GM12892 (cell line): ENCODE data around the gene SOX8.

ENCODE experiments used
- DNase-seq: peaks from one replicate; pipeline ENCODE4 v3.0.0; 2011; ENCODE audit not compliant: insufficient read length
- FAIRE-seq: peaks from 2 replicates; lab custom pipeline; 2011; peaks lifted over from hg19 to GRCh38; lab: Jason Lieb, UNC
- POLR2A ChIP-seq: IDR thresholded peaks from 2 replicates; pipeline ENCODE4 v1.6.1; 2011; ENCODE audit warnings: low read depth, low read length, control low read depth
- POLR2AphosphoS5 ChIP-seq: IDR thresholded peaks from 2 replicates; pipeline ENCODE4 v1.6.1; 2011; ENCODE audit warnings: low read depth, low read length, control low read depth
- TAF1 ChIP-seq: IDR thresholded peaks from 2 replicates; pipeline ENCODE4 v1.6.1; 2011; ENCODE audit warnings: low read depth, mild to moderate bottlenecking, control low read depth, low read length, borderline replicate concordance

SOX8 gene

DNA sequence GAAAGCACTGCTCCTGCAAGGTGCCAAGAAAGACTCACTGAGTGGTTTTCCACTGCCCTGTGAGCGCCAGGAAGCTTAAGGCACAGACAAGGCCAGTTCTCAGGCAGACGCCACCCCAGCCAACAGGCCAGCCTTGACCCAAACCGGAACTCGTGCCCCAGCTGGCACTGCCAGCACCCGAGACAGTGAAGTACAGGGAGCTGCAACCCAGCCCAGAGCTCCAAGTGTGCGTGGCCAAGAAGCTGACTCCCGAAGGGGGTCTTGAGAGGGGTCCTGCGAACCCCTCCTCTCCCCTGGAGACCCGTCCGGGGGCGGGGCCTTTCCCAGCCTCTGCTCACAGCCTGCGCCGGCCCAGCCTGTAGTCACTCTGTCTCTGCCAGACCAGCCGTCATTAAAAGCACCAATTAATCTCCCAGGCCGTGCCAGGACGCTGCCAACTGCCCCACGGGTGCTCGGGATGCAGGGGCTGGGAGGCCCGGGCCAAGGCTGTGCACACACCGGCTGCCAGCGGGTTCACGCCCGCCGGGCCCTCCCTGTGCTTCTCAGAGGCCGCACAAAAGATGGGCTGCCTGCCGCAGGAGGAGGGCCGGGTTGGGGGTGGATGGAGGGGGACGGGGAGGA, 4.4 kb upstream of the SOX8 start:
- TF ChIP-seq POLR2A = no peak
- TF ChIP-seq TAF1 = no peak
- TF ChIP-seq POLR2AphosphoS5 = no peak
- no peak for FAIRE-seq

DNA sequence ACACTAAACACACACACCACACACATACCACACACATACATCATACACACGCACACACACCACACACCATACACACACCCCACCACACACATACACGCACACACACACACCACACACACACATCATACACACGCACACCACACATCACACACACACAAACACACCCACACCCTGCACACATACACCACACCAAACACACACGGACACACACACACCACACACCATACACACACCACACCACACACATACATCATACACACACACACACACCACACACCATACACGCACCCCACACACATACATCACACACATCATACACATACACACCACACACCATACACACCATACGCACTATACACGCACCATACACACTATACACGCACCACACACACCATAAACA, 3.7 kb upstream of the SOX8 start:
- DNase-seq = no peak
- FAIRE-seq = no peak
- TF ChIP-seq TAF1 (no peak), POLR2AphosphoS5 (no peak), POLR2A (no peak)

More for the DNA sequence above, 4.4 kb upstream of the SOX8 start:
- DNase-seq = no peak

DNA sequence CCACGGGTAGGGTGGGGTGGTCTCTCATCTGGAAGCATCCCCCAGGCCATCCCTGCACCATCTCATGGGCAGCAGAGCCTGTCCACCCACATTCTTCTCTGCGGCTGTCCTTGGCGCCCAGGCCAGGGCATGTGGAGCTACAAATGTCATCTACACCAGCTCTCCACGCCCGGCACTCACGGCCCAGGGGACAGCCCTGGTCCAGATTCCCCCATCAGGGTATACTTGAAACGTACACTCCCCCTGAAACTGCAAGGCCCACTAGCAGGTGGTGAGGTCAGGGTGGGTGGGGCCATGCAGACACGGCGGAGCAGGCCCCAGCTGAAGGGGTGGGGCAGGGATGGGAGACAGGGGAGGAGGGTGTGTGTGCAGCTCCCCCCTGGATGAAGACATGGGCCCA, 3.2 kb upstream of the SOX8 start:
- FAIRE-seq (no peak), DNase-seq (no peak)
- TF ChIP-seq POLR2A (no peak), TAF1 (no peak), POLR2AphosphoS5 (no peak)

DNA sequence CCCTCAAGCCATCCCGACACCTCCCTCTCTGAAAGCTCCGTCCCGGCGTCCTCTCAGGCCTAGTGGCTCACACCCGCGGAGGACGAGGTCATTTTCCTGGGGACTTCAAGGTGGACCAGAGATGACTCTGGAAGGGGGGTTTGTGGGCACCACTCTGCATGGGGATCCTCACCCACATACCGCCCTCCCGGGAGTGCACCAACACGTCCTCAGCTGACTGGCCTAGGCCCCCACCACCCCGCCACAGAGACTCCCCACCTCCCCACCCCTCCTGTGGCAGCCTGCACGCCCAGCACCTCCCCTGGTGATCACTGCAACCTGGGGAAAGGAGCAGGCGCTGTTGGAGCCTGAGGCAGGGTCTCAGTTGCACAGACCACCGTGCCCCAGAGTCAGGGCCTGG, 2.4 kb upstream of the SOX8 start:
- no peak for FAIRE-seq
- no peak for DNase-seq
- TF ChIP-seq POLR2A (no peak), TAF1 (no peak), POLR2AphosphoS5 (no peak)

DNA sequence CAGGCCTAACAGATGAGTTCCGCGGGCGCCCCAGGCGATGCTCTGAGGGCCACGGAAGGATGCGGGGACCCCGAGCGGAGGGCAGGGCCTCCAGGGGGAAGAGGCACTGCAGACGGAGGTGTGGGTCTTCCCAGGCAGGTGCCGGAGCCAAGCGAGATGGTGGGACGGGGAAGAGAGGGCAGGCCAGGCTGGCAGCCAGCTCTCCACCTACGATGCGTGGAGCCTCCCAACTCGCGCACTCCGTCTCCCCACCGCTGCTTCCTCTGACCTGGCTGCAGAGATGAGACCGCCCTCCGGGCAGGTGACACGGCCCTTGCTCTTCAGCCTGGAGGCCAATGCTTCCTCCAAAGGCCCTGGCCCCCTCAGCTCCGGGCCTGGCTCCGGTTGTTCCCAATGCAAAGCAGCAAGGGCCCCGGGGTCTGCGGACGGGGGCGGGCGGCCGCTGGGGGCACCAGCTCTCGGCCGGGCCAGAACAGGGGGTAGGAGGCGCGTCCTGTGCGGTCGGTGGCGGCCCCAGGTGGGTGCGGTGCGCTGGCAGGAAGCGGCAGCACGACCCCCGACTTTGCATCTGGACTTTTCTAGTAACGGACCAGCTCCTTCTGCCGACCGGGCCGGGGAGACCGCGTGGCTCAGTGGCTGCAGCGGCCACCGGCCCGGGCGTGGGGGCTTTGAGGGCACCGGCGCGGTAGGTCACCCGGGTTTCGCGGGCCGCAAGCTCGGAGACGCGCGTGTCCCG, 1.5 kb upstream of the SOX8 start:
- no peak for DNase-seq
- TF ChIP-seq POLR2AphosphoS5 (no peak), TAF1 (no peak), POLR2A (no peak)
- FAIRE-seq = no peak

DNA sequence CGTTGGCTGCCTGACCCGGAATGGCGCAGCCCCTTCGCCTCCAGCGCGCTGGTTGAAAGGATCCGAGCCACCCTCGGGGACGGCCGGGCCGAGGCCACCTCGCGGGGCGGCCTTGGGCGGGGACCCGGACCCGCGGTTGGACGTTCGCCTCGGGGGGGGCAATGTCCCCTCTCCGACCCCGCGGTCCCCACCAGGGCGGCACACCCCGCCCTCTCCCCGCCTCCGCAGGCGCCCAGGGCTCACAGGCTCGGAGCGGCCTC, 1.0 kb upstream of the SOX8 start:
- FAIRE-seq = no peak
- DNase-seq = no peak

DNA sequence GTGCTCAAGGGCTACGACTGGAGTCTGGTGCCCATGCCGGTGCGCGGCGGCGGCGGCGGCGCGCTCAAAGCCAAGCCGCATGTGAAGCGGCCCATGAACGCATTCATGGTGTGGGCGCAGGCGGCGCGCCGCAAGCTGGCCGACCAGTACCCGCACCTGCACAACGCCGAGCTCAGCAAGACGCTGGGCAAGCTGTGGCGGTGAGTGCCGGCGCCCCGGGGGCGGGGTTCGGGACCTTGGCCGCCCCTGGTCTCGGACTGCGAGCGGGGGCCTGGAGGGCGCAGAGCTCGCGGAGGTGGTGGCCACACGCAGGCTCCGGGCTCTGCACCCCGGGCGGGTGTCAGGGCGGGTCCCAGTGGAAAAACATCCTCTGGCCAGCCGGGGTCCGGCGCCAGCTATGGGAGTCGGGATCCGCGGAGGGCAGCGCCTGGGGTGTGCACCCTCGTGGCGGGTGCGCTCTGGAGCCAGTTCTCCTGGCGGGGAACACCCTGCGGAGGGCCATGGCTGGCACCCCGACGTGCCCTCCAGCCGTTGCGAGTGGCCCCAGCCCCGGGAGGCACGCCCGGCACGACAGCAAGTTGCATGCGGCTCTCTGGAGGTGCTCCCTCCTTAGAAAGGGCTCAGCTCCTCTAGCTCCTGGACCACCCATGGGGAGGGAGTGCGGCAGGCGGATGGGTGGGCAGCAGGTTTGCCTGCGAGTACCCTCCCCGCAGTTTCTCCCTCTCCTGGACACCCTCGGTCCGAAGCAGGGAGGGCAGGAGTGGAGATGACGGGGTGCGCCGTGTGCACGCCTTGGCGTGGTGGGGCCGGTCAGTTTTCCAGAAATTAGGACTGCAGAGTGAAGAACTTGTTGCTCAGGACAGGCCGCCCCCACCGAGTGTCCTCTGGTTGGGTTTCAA, 824 bp downstream of the SOX8 start:
- no peak for FAIRE-seq
- no peak for TF ChIP-seq POLR2AphosphoS5
- TF ChIP-seq TAF1 = no peak
- TF ChIP-seq POLR2A = no peak
- DNase-seq = no peak

More for the DNA sequence above, 1.0 kb upstream of the SOX8 start:
- TF ChIP-seq POLR2AphosphoS5 (no peak), POLR2A (no peak), TAF1 (no peak)

DNA sequence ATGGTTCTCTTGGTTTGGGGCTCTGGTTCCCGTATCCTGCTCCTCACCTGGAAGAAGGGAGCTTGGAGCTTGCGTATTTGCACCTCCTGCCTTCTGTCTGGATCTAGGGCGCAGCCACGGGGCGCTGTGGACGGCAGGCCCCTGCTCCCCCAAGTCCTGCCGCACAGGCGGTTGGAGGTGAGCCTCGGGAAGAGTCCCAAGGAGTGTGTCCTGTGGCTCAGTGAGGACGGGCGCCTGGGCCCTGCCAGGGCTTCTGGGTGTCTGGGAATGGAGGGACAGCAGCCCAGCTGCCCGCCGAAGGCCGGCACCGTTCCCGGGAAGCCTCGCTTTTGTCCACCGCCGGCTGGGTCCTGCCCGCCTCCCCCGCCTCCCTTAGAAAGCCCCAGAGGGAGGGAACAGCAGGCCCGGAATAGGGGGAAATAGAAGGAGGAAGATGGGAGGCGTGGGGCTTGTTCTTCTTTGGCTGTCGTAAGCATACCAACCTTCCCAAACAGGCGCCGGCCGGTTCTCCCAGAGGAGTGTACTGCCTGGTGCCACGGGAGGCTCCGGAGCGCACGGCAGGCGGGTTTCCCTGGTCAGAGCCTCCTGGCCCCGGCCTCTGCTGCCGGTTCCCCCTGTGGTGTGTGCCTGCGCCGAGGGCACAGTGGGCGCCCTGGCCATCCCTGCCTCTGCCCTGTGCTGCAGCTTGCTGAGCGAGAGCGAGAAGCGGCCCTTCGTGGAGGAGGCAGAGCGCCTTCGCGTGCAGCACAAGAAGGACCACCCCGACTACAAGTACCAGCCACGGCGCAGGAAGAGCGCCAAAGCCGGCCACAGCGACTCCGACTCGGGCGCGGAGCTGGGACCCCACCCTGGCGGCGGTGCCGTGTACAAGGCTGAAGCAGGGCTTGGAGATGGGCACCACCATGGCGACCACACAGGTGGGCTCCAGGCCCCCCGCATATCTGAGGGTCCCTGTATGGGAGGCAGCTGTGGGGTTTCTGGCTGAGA, 1.8 kb downstream of the SOX8 start:
- TF ChIP-seq TAF1 (no peak), POLR2A (no peak), POLR2AphosphoS5 (no peak)
- no peak for FAIRE-seq
- DNase-seq = no peak

DNA sequence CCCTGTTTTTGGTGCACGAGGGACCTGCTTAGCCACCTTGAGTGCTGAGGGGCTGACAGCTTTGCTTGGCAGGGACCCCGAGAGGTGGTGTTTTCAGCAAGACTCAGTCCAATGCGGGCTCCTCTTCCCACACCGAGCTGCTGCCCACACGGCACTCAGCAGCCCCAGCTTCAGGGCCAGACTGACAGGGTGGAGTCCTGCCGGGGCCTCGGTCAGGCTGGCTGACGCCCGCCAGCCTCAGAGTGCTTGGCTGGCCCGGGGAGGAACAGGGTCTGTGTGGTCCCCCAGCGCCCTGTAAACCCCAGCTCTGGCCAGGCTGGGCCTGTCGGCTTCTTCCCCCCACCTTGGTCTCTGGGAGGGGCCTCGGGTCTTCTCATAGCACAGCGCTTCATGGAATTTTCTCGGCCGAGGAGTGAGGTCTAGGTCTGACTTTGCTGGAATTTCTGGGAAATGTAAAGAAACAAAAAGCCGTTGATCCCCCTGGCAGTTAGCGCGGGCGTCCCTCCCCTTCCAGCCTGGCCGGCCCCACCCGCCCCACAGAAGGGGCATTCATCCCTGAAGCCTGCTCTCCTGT, 2.6 kb downstream of the SOX8 start:
- no peak for TF ChIP-seq TAF1
- TF ChIP-seq POLR2A = no peak
- TF ChIP-seq POLR2AphosphoS5 = no peak
- FAIRE-seq = no peak
- DNase-seq = no peak

DNA sequence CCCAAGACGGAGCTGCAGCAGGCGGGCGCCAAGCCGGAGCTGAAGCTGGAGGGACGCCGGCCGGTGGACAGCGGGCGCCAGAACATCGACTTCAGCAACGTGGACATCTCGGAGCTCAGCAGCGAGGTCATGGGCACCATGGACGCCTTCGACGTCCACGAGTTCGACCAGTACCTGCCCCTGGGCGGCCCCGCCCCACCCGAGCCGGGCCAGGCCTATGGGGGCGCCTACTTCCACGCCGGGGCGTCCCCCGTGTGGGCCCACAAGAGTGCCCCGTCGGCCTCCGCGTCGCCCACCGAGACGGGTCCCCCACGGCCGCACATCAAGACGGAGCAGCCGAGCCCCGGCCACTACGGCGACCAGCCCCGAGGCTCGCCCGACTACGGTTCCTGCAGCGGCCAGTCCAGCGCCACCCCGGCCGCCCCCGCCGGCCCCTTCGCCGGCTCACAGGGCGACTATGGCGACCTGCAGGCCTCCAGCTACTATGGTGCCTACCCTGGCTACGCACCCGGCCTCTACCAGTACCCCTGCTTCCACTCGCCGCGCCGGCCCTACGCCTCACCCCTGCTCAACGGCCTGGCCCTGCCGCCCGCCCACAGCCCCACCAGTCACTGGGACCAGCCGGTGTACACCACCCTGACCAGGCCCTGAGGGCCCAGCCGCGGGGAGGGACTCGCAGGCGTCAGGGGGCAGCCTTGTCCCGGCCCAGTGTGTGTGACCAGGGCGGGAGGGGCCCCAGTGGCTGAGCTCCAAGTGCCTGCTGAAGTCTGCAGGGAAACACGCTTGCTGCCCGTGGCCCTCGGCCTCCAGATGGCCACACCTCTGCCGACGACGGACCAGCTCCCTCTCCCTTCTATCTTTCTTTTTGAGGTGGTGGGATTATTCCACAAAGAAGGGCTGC, 3.4 kb downstream of the SOX8 start:
- no peak for TF ChIP-seq POLR2AphosphoS5
- TF ChIP-seq POLR2A = no peak
- no peak for TF ChIP-seq TAF1

More for the DNA sequence above, 3.4 kb downstream of the SOX8 start:
- no peak for DNase-seq
- no peak for FAIRE-seq
